ENCODE results near the gene SELENON. TPM values are rescaled to one million over a fixed set of nuclear protein-coding genes. Genes with fewer than 3 reads are reported as not detected.
"Not testable (repeated sequence)": the region's sequence is repeated elsewhere in the genome, so short reads cannot be mapped to it uniquely, and the experiment has no call there.

SELENON gene
- total RNA-seq, 1 donor from 2014 or later: 13.5 TPM

DNA sequence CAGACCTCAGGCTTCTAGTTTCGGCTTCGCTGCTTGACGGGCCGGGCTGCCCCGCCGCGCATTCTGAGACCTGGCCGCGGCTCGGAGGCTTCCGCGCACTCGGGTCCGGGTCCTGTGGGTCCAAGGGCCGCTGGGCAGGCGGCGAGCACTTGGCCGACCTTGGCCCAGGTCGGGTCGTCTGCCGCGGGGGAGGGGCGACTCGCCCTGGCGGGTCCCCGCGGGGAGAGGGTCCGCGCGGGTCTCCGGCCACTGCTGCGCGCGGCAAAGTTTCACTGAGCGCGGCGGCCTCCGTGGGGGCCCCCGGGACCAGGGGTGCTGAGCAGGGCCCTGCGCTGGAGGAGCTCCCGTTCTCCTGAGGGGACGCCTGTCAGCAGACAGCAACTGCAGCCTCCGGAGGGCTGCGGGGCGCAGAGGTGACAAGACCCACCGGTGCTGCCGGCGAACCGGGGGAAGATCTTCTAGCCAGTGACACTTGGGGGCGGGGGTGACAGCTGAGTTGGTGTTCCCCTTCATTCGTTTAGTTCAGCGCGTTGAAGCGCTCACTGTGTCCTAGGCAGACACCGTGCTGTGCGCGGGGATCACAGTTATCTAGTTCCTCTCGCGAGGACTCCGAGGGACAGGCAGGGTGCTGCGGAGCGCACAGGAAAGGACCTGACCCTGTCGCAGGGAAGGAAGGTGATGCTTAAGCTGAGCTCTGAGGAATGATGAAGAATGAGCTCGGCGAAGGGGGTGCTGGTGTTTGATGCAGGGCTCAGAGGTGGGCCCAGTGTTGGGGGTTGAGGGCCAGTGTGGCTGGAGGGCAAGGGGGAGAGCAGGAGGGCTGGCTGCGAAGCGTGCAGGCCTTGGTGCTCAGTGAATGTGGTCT lies 20.5 kb downstream of the SELENON start:
- peak; percentile 63 for ATAC-seq

DNA sequence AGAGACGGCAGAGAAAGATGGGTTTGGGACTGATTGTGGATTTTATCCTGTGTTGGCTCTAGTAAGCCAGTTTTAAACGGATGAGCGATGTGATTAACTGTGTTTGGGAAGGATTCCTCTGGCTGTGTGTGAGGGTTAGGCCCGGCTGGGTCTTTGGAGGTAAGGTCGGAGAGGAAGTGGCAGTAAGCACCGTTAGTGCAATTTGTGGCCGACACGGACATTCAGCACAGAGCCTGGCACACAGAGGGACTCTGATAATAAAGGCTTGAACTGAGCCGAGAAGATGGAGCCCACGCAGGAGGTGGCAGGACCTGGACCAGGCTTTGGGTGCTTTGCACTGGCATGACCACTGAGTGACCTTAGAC lies 21.1 kb downstream of the SELENON start:
- DNase-seq (ENCODE audit: low spot score) (peak; percentile 44), ATAC-seq (no peak)

More for the DNA sequence above, 20.5 kb downstream of the SELENON start:
- peak; percentile 75 for DNase-seq (ENCODE audit: low spot score)

DNA sequence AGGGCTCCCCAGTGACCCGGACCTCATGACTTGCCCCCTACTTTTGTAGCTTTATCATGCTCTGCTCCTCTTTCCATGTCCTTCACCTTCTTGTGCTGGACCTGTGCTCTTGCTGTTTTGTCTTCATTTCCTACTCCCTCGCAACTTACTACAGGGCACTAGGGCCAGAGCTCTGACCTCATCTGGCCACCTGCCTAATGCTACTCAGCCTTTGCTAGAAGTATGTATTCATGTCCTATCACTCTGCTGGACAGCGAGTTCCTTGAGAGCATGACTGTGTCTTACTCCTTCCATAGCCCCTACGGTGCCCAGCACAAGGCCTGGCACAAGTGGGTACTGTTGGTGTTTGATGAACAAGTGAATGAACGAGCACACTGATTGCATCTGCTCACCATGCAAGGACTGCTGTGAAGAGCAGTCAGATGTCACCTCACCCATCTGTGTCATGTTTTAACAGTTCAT lies 21.7 kb downstream of the SELENON start:
- ATAC-seq (no peak), DNase-seq (ENCODE audit: low spot score) (peak; percentile 51)

DNA sequence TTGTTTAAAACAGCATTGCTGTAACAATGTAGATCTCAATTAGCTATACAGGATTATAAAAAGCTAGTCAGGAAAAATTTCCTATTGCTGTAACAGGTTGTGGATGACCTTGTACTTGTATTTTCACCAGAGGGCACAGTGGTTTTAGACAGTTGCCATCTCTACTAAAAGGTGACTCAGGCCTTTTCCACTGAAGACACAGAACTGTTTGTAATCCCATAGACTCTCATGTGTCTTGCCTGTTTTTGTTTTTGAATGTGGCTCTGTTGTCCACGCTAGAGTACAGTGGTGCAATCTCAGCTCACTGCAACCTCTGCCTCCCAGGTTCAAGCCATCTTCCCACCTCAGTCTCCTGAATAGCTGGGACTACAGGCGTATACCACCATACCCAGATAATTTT lies 25.6 kb downstream of the SELENON start:
- DNase-seq (ENCODE audit: low spot score): no peak
- no peak for ATAC-seq

DNA sequence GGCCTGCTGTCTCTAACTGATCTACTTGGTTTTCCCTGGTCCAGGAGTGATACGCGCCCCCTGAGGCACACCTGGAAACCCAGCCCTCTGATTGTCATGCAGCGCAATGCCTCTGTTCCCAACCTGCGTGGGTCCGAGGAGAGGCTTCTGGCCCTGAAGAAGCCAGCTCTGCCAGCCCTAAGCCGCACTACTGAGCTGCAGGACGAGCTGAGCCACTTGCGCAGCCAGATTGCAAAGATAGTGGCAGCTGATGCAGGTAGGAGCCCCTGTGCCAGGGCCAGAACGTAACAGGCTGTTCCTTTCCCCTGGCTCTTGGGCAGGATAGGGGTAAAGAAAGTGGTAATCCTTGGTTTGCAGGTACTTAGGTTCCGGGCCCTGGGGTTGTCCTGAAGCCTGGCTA lies 26.6 kb downstream of the SELENON start:
- no peak for DNase-seq (ENCODE audit: low spot score)
- ATAC-seq: no peak

DNA sequence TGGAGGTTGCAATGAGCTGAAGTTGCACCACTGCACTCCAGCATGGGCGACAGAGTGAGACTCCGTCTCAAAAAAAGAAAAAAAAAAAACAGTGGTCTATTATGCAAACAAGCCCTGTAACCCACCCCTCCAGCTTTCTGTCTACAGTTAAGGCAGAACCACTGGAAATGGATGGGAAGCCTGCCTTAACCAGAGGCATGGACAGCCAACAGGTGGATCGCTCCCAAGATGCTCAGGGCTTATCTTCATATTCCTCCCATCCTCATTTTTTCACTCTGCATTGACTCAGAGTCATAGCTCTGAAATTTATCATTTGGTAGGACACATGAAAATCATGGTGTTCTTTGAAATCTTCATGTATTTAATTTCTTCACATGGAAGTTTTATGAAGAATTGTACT lies 28.5 kb downstream of the SELENON start:
- ATAC-seq (no peak), DNase-seq (ENCODE audit: low spot score) (no peak)

DNA sequence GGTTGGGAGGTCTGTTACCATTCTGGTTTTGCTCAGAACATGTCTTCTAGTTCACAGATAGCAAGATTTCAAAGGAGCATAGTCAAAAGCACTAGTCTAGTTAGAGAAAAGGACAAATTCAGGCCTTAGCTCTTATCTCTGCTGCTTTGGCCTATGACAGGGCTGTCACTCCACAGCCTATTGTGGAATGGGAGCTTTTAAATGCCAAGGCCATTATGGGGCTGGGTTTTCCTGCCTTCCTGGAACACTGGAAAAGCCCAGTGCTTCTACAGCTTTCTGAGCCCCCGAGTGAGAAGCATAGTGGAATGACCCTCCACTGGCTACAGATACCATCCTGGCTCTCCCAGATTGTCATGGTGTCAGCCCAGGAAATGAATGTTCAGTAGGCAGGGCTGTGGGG lies 29.1 kb downstream of the SELENON start:
- ATAC-seq (peak; percentile 20), DNase-seq (ENCODE audit: low spot score) (no peak)

DNA sequence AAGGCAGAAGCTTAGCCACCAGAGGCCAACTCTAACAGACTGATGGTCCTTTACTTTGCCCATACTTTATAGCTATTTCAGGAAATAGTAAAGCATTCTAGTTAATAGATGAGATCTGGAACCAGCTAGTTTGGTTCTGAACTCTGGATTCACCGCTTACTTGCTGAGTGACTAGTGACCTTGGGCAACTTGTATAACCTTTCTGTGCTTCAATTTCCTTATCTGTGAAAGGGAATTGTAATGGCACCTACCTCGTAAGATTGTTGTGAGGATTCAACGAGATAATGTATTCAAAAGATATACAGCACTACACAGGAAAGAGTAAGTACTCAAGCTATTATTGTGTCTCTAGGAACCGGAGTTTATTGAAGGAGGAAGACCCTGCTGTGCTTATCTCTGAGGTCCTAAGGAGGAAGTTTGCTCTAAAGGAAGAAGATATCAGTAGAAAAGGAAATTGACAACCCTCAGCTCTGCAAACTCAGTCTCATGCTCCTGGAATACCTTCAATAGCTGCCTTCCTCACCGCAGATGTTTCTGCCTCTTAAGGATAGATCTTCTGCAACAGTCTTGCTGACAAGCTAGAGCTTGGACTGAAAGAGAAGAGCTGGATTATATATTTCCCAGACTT lies 31.7 kb downstream of the SELENON start:
- ATAC-seq (peak; percentile 38), DNase-seq (ENCODE audit: low spot score) (no peak)

DNA sequence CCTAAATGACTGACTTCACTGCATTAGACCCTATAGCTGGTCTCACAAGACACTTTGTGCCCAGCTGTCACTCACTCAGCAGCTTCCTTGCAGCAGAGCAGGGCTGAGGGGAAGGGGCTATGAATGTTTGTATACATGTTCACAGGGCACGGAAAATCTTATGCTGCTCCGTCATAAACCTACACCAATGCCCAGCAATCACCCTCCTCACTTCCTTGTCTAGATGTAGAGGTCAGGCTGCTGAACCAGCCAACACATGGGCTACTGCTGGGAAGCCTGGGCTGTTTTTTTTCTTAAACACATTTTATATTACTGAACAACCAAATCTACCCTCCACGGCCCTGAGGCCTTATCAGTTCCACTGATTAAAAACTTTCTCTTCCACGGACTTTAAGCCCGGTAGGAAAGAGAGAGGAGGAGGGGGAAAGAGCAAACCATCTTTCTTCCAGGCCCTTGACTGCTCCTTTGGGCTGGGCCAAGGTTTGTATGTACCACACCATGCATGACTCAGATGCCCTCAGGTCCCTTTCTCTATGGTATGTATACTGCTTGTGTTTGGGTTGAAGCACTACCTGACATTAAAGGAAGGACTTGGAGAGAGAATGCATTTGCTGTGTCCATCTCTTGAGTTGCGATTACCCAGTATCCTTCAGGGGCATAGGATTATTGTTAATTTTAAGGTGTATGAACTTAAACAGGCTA lies 32.5 kb downstream of the SELENON start:
- no peak for ATAC-seq
- no peak for DNase-seq (ENCODE audit: low spot score)

DNA sequence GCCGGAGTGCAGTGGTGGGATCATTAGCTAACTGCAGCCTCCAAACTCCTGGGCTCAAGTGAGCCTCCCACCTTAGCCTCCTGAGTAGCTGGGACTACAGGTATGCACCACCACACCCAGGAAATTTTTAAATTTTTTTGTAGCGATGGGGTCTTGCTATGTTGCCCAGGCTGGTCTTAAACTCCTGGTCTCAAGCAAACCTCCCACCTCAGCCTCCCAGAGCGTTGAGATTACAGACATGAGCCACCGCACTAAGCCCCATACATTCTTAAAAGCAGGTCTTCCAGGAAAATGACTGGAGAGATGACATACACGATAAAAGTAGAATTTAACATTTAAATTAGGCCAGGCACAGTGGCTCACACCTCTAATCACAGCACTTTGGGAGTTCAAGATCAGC lies 33.2 kb downstream of the SELENON start:
- DNase-seq (ENCODE audit: low spot score): no peak
- ATAC-seq: no peak

DNA sequence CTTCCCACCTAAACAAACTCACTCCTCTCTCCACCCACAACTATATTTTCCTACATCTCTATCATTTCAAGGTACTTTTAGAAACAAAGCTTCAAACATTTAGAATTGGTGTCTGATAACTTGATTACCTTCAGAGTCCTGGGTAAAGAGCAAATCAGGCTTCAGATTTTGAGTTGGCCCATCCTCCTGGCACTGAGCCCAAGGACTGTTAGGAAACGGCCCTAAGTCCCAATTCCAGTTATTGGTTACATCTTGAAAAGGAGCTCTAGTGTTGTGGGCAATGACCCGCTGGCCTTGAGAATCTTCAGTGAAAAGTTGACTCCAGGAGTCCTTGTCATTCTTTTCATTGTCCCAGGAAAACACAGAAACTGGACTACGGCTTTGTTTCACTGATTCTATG lies 34.9 kb downstream of the SELENON start:
- ATAC-seq (peak; percentile 31), DNase-seq (ENCODE audit: low spot score) (no peak)

DNA sequence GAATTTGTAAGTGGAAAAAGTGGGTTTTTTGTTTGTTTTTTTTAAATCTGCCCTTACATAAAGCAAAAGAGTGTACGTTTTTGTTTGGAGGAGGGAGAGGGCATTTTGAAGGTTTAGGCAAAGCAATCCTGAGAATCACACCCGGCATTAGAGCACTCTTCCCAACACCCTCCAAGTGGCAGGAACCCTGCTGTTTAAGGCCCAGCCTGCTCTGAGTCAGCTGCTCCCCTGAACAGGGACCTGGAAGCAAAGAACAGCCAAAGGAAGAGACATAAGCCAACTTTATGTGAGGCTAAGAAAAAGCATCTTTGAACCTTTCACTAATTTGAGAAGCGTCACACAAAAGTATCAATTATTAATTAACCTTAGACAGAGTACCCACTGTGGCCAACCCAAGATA lies 36.7 kb downstream of the SELENON start:
- DNase-seq (ENCODE audit: low spot score) (no peak), ATAC-seq (no peak)

DNA sequence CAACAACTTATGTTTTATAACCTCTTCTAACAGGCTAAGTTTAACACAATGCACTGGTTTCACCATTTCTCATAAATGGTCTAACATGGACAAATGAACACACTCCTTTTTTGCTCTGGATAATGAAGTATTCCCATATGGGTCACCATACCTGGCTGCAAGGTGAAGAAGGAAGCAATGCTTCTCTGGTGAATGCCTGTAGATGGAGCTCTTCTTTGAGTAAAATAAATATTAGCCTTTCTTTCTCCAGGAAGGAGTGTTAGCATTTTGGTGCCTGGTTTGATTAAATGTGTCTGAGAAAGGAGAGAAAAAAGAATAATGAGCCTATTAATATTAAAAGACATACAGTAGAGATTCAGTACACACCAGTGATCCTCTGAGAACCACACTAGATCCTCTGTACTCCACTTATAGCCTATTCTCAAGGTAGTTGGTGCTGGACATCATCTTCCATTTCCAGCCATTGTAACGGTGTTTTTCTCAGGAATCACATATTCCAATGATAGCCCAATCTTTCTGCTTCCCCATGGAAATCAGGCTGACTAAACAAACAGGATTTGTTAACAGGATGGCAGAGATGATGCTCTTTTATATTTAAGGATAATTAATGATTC lies 37.4 kb downstream of the SELENON start:
- ATAC-seq (peak; percentile 89), DNase-seq (ENCODE audit: low spot score) (no peak)

DNA sequence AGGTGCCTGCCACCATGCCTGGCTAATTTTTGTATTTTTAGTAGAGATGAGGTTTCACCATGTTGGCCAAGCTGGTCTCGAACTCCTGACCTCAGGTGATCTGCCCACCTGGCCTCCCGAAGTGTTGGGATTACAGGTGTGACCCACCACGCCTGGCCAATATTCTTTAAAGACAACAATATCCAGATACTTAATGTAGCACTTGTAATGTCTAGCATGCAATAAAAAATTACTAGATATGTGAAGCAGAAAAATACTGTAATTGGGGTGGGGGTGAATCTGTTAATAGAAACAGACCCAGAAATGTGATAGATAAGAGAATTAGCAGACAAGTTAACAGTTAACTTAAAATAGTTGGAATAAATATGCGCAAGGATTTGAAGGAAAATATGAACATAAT lies 39.8 kb downstream of the SELENON start:
- not testable (repeated sequence) for DNase-seq (ENCODE audit: low spot score); ATAC-seq

DNA sequence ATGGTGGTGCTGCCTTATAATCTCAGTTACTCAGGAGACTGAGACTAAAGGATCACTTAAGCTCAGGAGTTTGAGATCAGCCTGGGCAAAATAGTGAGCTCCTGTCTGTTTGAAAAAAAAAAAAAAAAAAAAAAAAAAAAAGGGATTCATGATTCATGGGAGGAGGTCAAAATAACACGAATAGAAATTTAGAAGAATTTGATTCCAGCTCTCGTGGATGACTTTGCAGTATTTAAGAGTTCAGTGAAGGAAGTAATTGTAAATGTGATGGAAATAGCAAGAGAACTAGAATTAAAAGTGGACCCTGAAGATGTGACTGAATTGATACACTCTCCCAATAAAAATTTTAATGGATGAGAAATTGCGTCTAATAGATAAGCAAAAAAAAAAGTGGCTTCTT lies 43.5 kb downstream of the SELENON start:
- DNase-seq (ENCODE audit: low spot score): no peak
- ATAC-seq: no peak

DNA sequence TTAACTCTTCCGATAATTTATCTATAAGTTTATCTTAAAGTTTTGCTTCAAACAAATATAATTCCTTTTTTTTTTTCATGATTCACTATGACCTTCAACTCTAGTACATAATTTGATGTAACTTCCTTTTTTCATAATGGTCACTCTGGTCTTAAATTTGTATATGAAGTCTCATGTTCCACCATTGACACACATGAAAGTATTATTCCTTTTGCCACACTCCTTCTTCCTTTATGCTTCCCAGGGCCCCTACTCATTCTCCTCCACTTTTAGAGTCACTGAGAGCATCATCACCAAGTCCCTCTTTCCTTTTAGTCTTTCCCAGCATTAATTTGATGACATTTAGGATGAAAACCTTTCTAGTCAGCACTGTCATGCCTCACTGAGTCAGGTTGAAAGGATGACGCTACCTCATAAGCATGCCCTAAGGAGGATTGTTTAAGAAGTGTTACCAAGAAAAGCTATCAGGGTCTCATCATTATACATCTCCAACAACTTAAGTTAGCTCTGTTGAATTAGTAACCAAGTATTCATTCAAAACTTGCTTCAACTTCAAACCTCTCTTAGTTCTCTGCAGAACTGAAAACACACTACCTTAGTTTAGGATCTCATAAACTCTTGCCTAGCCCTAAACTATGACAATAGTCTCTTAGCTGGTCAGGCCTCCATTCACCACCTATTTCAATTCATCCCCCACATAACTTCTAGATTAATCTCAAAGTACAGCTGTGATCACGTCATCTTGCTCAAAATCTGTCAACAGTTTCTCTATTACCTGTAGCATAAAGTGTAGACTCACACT lies 44.7 kb downstream of the SELENON start:
- DNase-seq (ENCODE audit: low spot score) (no peak), ATAC-seq (no peak)

DNA sequence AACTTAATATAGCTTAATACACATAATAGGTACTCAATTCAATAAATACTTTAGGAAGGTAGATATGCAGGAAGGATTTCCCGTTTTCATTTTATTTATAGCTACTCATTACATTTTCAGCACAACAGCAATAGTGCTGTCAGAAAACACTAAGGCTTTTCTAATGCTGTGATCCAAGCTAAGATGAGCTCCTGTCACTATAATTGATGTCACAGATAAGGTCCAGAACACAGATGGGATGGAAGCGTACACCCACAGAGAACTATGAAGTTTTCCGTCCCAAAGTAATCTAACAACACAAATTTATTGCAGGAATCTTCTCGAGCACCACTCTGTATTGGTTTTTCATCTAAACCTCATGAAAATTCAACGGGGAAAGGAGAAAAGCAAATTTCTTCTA lies 45.7 kb downstream of the SELENON start:
- DNase-seq (ENCODE audit: low spot score): no peak
- no peak for ATAC-seq

DNA sequence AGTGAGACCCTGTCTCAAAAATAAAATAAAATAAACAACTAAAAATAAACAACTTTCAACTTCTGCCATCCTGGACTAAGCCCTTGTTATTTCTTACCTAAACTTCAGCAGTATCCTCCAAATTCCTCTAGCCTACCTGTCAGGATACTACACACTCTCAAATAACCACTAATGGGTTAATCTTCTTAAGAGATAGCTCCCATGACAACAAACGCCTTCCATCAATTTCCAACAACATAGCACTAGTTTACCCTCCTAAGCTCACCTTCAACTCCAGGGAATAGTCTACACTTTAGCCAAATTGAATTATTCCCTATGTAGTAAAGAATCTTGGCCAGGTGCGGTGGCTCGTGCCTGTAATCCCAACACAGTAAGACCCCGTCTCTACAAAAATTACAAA lies 47.9 kb downstream of the SELENON start:
- DNase-seq (ENCODE audit: low spot score): no peak
- no peak for ATAC-seq

DNA sequence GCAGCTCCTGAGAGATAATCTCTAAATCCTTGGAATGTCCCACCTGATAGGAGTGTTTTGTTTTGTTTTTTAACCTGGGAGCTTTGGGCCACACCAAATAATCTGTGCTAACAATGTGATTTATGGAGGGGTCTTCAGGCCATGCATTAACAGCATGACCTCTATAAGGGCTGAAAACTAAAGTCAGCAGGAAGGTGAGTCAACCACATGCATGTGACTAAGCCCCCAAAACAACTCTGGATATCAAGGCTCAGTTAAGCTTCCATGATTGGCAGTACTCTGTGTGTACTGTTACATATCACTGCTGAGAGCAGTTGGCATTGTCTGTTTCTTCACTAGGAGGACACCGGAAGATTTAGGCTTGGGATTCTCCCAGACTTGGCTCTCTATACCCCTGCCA lies 48.5 kb downstream of the SELENON start:
- DNase-seq (ENCODE audit: low spot score): no peak
- ATAC-seq: no peak

DNA sequence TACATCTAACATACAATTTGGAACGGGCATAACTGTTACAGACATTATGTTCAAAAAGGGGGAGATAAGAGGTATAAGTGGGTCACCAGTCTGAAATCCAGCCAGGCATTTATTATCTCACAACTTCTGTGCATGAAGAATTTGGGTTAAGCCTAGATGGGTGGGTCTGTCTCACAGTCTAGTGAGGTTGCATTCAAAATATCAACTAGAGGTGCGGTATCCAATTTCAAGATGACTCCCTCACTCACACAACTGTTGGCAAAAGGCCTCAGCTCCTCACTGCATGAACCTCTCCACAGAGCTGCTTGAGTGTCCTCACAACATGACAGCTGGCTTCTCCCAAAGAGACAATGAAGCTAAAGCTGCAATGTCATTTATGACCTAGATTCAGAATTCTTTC lies 54.6 kb downstream of the SELENON start:
- DNase-seq (ENCODE audit: low spot score) (no peak), ATAC-seq (no peak)

DNA sequence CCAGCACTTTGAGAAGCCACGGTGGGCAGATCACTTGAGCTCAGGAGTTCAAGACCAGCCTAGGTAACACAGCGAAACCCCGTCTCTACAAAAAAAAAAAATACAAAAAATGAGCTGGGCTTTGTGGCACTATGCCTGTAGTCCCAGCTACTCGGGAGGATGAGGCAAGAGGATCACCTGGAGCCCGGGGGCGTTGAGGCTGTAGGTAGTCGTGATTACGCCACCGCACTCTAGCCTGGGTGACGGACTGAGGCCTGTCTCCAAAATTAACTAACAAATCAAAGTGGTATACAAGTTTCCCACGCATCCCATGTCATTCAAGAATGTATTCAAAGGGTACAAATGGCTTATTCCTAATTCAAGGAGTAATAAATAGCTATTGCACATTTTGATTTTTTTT lies 56.9 kb downstream of the SELENON start:
- DNase-seq (ENCODE audit: low spot score): no peak
- no peak for ATAC-seq

All from left lobe of liver (tissue), 2 donors.